ENCODE measurements around the gene XNDC1N. TPM values are rescaled to one million over a fixed set of nuclear protein-coding genes. Genes with fewer than 3 reads are reported as not detected.
A peak's percentile ranks its signal among the peaks of the same experiment; 100 is the strongest.

Gene XNDC1N
- total RNA-seq, 4 donors from 2014 or later, result 0.75 to 15.9 (median 2.2) TPM

DNA sequence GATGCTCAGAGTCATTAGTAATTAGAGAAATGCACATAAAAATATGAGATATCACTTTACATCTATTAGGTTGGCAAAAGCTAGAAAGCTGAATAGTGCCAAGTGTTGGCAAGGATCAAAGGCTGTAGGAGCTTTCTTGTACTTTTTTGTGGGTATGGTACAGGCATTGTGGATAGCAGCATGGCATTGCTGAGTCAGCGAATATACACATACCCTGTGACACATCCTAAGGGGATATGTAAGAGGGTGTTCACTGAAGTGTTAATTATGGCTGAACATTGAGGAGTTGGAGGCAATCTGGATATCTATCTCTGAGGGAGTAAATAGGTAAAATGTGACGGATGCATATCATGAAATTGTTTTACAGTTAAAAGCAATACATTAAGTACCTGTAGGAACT lies 43.3 kb upstream of the XNDC1N start:
- Histone ChIP-seq H3K27ac (no peak overlapping the region), H3K9me3 (no peaks in the 10 kb centered on the region), H3K4me3 (no peak overlapping the region), H3K27me3 (no peaks in the 10 kb centered on the region), H3K4me1 (peaks cover 0 to 3% of the 10 kb centered on the region in 2 donors), H3K36me3 (peaks cover 0 to 12% of the 10 kb centered on the region in 2 donors)
- intact Hi-C loops (cut with DNase I; ENCODE audit: low total_unique reads), result loop anchor here (10.0 kb wide), 1 partner anchor 443 kb away; no protein-coding TSS in a partner anchor
- TF ChIP-seq CTCF (IDR thresholded peaks at IDR 0.05 in 4 of 5, conservative IDR thresholded peaks at IDR 0.05 in 1 of 5), result no peak
- TF ChIP-seq POLR2A (IDR thresholded peaks at IDR 0.05), result no peak
- DNase-seq, result no peak
- ATAC-seq, result no peak
- in situ Hi-C loops (cut with MboI; ENCODE audit: low sequenced_read_pairs in 4 of 4), result no loop called here

DNA sequence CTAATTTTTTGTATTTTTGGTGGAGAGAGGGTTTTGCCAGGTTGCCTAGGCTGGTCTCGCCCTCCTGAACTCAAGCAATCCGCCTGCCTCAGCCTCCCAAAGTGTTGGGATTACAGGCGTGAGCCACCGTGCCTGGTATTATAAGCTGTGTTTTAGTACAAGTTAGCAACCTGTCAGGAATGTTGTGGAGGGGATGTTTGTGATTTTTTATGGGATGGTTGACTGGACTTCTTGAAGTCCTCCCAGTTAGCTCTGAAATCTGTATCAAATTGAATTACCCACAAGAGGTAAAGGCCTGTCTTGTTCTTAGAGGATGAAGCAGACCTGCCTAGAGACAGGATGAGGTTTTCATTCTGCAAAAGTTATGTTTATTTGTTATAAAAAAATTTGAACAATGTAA lies 36.2 kb upstream of the XNDC1N start:
- no peak overlapping the region for H3K27ac ChIP-seq
- TF ChIP-seq CTCF (IDR thresholded peaks at IDR 0.05 in 4 of 5, conservative IDR thresholded peaks at IDR 0.05 in 1 of 5) (no peak), POLR2A (IDR thresholded peaks at IDR 0.05) (no peak)
- H3K9me3 ChIP-seq, result no peaks in the 10 kb centered on the region
- in situ Hi-C loops (cut with MboI; ENCODE audit: low sequenced_read_pairs in 4 of 4) (no loop called here), intact Hi-C loops (cut with DNase I; ENCODE audit: low total_unique reads) (no loop called here)
- DNase-seq (no peak), ATAC-seq (no peak)
- no peak overlapping the region for H3K4me3 ChIP-seq
- H3K27me3 ChIP-seq, result no peaks in the 10 kb centered on the region
- no peaks in the 10 kb centered on the region for H3K4me1 ChIP-seq
- H3K36me3 ChIP-seq, result peaks cover 0 to 35% of the 10 kb centered on the region in 2 donors

DNA sequence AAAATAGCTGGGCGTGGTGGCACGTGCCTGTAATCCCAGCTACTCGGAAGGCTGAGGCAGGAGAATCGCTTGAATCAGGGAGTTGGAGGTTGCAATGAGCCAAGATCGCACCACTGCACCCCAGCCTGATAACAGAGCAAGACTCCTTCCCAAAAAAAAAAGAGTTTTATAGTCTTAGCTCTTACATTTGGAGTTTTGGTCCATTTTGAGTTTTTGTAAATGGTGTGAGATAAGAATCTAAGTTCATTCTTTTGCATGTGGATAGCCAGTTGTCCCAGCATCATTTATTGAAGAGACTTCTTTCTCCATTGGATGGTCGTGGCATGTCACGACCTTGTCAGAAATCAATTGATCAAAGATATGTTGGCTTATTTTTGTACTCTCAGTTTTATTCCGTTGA lies 35.1 kb upstream of the XNDC1N start:
- no peaks in the 10 kb centered on the region for H3K4me1 ChIP-seq
- H3K9me3 ChIP-seq, result no peaks in the 10 kb centered on the region
- peaks cover 0 to 28% of the 10 kb centered on the region in 2 donors for H3K36me3 ChIP-seq
- intact Hi-C loops (cut with DNase I; ENCODE audit: low total_unique reads), result no loop called here
- ATAC-seq (no peak), DNase-seq (no peak)
- in situ Hi-C loops (cut with MboI; ENCODE audit: low sequenced_read_pairs in 4 of 4), result no loop called here
- TF ChIP-seq CTCF (IDR thresholded peaks at IDR 0.05 in 4 of 5, conservative IDR thresholded peaks at IDR 0.05 in 1 of 5) (no peak), POLR2A (IDR thresholded peaks at IDR 0.05) (no peak)
- no peaks in the 10 kb centered on the region for H3K27me3 ChIP-seq
- H3K4me3 ChIP-seq, result no peak overlapping the region
- H3K27ac ChIP-seq, result no peak overlapping the region

DNA sequence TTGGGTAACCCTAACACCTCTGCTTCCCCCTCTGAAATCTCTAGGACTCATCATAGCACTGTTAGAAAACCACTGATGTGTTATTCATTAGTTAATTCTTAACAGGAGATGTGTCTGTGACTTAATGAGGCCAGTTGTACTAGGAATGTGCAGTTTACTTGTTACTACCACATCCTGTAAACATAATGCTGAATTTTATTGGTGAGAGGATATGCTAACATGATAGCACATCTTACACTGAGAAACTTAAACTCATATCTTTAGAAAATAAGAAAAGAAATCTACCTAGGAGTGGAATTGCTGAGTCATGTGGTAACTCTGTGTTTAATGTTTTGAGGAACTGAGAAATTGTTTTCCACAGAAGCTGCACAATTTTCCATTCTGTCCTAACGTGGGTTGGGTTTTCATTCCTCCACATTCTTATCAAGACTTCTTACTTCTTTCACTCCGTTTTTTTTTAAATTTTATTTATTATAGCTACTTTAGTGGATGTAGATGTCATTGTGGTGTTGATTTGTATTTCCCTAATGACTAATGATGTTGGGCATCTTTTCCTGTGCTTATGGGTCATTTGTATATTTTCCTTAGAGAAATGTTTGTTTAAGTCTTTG lies 34.1 kb upstream of the XNDC1N start:
- no peak for ATAC-seq

More for the DNA sequence above, 34.1 kb upstream of the XNDC1N start:
- H3K27ac ChIP-seq, result peak overlapping the region in 3 of 4 donors; percentile 5 to 38 (median 33)
- no peak overlapping the region for H3K4me3 ChIP-seq
- in situ Hi-C loops (cut with MboI; ENCODE audit: low sequenced_read_pairs in 4 of 4), result no loop called here
- no peaks in the 10 kb centered on the region for H3K4me1 ChIP-seq
- no peaks in the 10 kb centered on the region for H3K9me3 ChIP-seq
- peaks cover 0 to 24% of the 10 kb centered on the region in 2 donors for H3K36me3 ChIP-seq
- DNase-seq, result no peak
- intact Hi-C loops (cut with DNase I; ENCODE audit: low total_unique reads), result no loop called here
- H3K27me3 ChIP-seq, result no peaks in the 10 kb centered on the region
- TF ChIP-seq CTCF (IDR thresholded peaks at IDR 0.05 in 4 of 5, conservative IDR thresholded peaks at IDR 0.05 in 1 of 5), result no peak
- TF ChIP-seq POLR2A (IDR thresholded peaks at IDR 0.05), result no peak

Data from gastrocnemius medialis (tissue), 4 donors.